ENCODE results near the gene CNTN4.

DNA sequence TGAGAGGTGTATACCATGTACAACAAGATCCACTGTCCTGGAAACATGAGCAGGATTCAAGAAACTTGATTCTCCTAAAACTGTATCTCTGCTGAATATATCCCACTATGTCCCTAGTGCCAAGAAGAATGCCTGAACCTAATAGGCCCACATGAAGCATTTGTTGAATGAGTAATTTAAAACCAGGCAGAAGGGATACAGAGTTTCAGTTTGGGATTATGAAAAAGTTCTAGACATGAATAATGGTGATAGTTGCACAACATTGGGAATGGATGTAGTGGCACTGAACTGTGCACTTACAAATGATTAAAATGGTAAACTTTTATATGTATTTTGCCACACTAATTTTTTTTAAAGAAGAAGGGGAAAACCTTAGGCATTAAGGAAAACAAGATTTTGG, 750.4 kb downstream of the CNTN4 start:
- TF ChIP-seq, protein P1, sequence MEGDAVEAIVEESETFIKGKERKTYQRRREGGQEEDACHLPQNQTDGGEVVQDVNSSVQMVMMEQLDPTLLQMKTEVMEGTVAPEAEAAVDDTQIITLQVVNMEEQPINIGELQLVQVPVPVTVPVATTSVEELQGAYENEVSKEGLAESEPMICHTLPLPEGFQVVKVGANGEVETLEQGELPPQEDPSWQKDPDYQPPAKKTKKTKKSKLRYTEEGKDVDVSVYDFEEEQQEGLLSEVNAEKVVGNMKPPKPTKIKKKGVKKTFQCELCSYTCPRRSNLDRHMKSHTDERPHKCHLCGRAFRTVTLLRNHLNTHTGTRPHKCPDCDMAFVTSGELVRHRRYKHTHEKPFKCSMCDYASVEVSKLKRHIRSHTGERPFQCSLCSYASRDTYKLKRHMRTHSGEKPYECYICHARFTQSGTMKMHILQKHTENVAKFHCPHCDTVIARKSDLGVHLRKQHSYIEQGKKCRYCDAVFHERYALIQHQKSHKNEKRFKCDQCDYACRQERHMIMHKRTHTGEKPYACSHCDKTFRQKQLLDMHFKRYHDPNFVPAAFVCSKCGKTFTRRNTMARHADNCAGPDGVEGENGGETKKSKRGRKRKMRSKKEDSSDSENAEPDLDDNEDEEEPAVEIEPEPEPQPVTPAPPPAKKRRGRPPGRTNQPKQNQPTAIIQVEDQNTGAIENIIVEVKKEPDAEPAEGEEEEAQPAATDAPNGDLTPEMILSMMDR (IDR thresholded peaks at IDR 0.05), result no peak
- no peak for TF ChIP-seq POLR2A (IDR thresholded peaks at IDR 0.05; ENCODE audit: low read depth)
- no peak for TF ChIP-seq EP300 (IDR thresholded peaks at IDR 0.05)
